Urothelium cell line (cell line): ENCODE data around the gene PRR33.
"Not testable (repeated sequence)": the region's sequence is repeated elsewhere in the genome, so short reads cannot be mapped to it uniquely, and the experiment has no call there.

ENCODE experiments used
- DNase-seq: peaks from one replicate; pipeline ENCODE4 v3.0.0; 2011; ENCODE audit warnings: low spot score, mixed read lengths
- FAIRE-seq: peaks from 2 replicates; lab custom pipeline; 2011; peaks lifted over from hg19 to GRCh38; lab: Jason Lieb, UNC

The PRR33 gene

DNA sequence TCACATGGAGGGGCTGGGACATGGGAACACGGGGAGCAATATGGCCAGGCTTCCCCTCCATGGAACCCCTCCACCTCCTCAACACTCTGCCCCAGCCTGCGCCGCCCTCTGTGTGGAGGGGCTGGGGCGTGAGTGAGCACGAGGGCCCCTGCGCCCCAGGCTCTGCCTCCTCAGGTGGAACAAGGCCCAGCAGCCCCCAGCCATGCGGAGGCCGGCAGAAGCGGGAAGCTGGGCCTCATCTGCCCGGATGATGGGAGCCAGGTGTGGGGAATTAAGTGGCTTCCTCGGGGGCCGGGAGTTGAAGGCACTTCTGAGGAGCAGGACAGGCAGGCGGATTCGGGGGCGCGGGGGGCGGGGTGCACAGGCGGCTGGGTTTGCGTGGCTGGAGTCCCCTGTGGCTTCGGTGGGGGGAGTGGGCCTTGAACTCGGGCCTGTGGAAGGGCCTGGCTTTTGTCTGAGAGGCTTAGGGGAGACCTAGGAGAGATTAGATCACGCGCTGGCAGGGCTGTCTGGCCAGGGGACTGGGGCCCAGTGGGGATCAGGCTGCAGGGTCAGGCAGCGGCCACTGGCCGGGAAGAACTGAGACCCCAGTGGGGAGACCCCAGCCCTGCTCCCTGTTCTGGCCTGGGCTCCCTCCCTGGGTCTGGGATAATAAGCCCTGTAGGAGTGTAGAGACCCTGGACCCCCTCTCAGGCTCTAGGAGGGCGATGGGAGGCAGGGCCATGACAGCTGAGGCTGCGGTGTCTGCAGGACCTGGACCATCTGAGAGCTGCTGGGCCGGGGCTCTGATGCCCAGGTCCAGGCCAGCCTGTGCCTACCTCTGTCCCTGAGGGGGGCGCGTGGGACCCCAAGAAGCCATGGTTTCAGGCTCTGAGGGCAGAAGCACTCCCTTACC lies 13.3 kb downstream of the PRR33 start:
- no peak for DNase-seq
- FAIRE-seq: no peak

DNA sequence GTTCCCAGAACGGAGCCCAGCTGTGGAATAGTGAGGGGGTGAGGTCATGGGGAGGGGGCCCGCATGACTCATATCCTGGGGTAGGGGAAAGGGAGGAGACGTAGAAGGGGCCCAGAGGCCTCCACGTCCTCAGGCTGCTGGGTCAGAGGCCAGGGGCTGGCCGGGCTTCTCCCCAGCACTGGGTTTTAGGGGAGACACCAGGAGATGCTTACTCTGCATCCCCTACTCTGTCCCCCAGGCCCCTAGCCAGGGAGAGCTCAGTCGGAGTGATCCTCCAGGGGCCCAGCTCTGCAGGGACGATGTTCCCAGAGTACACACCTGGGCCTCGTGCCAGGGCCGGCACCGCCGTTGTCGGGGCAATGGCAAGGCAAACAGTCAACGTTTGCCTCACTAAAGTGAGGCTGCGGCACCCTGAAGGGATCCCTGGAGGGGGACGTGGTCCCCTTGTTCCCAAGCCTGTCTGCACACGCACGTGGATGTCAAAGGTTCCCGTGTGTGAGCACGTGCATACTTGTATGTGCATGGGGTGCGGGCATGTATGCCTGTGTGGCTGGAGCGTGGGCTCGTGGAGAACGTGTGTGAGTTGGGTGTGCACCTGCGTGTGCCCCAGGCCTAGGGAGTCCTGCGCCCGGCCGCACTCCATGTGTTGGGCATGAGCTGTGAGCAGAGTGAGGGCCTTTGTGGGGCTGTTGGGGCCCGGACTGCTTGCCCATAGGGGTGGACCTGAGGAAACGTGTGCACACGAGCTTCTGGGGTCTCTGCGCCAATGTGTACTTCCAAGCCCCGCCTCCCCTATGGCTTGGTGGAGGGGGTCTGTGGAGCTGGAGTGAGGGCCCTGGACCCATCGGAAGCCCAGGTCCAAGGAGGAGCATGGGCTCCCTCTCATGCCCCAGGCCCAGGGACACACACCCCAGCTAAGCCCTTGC lies 14.2 kb downstream of the PRR33 start:
- FAIRE-seq: peak; percentile 74
- DNase-seq: peak; percentile 54

DNA sequence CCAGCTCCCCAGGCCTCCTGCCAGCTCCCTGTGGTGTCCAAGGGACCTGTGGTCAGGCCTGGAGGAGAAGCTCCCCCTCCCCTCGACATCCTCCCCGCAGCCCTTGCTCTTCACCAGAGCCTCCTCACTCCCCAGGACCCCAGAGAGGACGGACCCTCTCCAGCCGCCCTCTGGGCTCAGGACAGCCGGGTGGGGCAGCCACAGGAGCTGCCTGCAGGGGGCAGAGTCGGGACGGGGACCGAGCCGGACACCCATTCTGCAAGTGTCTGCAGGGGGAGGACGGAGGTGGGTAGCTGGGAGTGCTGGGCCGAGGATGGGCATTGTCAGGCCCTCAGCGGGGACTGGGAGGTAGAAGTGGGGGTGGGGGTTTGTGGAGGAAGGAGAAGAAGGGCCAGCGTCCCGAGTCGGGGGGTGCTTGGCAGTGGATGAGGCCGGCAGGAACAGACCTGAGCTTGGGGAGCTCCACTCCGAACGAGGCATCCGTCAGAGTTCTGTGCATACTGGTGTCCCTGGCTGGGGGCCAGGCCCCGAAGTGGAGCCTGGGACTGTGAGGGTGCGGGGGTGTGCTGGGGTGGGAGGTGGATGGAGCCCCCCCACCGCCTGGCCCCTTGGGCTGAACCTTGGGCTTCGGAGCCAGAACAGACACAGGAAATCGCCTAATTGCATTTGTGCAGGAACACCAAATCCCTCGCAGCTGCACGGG lies 15.2 kb downstream of the PRR33 start:
- peak; percentile 68 for DNase-seq
- FAIRE-seq: peak; percentile 93

DNA sequence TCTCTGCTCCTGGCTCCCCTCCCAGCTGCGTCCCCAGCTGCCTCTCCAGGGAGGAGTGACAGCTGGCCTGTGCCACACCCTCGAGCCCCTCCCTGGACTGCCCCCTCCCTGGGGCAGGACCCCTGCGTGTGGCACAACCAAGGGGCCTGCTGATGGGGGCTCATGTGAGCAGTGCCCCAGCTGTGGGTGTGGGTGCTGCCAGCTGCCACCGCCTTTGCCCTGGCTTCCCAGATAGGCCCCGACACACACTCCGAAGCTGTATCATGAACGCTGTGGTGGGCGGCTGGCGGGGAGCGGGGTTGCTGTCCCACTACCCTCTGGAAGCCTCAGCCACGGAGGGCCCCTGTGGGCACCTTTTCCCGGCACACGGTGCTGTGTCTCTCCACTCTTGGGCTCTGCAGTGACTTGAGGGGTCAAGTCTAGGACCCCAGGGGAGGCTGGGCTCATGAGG lies 15.8 kb downstream of the PRR33 start:
- not testable (repeated sequence) for FAIRE-seq, DNase-seq

DNA sequence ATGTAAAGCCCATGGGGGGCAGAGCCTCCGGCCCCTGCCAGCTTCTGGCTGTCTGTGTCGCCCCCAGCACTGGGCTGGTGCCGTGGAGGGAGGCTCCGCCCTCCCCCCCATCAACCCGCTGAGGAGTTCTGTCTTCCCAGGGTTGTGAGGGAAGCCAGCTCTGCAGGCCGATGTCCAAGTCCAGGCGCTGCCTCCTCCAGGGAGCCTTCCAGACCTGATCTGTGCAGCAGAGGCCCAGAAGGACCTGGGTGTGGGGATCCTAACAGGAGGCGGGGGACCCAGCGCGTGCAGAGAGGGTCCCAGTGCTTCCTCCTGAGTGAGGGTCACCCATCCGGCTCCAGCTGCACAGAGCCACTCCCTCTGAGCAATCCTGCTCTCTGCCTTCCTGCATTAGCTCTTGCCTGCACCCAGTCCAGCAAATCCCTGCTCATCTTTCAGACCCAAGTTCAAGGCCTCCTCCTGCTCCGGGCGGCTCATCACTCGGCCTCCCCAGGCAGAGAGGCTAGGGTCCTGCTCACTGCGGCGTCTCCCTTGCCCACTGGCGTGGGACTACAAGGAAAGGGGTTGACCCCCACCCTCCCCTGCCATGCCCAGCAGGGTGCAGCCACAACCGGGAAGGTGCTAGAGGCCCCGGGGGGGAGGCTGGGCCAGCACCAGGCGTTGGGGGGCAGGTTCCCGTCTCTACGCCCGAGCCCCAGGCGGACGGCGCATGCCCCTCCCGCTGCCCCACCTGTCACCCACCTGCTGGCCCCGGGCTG lies 16.4 kb downstream of the PRR33 start:
- no peak for FAIRE-seq
- no peak for DNase-seq

DNA sequence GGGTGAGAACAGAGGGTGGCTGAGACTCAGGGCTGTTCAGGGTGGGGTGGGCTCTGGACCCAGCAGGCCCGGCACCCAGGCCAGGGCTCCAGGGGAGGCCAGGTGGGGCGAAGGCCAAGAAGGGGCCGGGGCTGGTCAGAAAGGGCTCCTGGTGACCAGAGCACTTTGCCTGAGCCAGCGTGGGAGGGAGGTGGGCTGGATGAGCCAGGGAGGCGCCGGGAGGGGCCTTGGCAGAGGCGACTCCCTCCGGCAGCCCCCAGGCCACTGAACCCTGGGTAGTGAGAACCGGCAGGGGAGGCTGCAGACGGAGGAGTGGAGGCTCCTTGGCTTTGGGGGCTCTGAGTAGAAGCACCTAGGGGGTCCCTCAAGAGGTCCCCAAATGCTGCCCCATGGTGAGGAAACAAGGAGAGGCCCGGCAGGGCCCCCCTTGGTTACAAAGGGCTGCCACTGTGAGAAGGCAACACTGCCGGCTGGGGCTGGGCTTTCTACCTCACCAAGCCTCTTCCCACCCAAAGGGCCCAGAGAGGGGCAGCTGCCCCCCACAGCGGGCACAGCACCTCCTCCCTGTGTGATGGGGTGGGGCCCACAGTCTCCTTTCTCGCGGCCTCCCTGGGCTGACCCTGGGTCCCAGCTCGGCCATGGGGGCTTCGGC lies 17.1 kb downstream of the PRR33 start:
- FAIRE-seq, DNase-seq: not testable (repeated sequence)

DNA sequence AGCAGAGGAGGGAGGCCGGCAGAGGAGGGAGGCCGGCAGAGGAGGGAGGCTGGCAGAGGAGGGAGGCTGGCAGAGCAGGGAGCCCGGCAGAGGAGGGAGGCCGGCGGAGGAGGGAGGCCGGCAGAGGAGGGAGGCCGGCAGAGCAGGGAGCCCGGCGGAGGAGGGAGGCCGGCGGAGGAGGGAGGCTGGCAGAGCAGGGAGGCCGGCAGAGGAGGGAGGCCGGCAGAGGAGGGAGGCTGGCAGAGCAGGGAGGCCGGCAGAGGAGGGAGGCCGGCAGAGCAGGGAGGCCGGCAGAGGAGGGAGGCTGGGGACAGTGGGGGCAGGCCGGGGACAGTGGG lies 17.9 kb downstream of the PRR33 start:
- not testable (repeated sequence) for DNase-seq, FAIRE-seq

DNA sequence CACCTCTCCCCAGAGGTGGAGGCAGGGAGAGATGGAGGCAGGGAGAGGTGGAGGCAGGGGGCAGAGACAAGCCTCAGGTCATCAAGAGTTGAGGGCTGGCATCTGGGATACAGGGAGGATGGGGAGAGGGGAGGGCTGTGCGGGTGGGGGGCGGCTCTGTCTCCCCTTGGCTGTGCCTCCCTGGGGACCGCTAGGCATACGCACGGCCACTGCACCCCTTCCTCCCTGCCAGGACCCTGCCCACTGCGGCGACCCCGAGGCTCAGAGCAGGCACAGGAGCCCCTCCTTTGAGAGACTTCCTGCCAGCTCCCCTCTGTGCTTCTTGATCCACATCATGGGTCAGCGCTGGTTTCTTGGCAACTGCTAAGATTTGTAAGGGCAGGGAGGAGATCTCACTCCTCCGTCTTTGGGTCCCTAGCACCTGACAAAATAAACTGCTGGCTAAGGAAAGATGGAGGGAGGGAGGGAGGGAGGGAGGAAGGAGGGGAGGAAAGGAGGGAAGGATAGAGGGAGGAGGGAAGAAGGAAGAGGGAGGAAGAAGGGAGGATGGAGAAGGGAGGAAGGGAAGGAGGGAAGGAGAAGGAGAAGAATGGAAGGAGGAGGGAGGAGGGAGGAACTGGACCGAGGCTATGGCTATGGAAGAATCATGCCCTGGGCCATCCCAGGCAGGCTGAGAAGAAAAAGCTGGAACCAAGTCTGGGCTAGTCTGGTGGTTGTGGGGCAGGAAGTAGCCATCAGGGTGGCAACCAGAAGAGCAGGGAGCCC lies 18.5 kb downstream of the PRR33 start:
- DNase-seq: peak; percentile 23
- no peak for FAIRE-seq

DNA sequence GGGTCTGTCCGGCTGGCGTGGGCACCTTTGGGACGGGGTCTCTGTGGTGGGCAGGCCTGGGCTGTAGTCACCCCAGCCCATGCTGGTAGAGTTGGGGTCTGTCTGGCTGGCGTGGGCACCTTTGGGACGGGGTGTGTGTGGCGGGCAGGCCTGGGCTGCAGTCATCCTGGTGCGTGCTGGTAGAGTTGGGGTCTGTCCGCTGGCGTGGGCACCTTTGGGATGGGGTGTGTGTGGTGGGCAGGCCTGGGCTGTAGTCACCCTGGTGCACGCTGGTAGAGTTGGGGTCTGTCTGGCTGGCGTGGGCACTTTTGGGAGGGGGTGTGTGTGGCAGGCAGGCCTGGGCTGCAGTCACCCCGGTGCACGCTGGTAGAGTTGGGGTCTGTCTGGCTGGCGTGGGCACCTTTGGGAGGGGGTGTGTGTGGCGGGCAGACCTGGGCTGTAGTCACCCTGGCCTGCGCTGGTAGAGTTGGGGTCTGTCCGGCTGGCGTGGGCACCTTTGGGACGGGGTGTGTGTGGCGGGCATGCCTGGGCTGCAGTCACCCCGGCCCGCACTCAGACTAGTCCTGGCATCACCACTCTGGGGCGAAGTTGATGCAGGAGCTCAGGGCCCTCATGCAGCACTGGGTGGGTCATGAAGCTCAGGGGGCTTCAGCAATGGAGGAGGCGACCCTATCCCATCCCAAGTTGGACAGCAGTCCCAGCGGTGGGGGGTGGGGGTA lies 19.3 kb downstream of the PRR33 start:
- FAIRE-seq: no peak
- DNase-seq: no peak

DNA sequence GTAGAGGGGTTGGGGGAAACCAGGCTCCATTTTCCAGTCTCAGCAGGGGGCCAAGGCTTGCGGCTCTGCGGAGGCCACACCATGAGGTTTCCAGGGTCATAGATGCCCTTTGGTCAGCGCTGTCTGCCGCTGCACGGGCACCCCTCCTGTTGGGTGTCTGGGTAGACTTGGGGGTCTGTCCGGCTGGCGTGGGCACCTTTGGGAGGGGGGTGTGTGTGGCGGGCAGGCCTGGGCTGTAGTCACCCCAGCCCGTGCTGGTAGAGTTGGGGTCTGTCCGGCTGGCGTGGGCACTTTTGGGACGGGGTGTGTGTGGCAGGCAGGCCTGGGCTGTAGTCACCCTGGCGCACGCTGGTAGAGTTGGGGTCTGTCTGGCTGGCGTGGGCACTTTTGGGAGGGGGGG lies 20.2 kb downstream of the PRR33 start:
- FAIRE-seq: no peak

DNA sequence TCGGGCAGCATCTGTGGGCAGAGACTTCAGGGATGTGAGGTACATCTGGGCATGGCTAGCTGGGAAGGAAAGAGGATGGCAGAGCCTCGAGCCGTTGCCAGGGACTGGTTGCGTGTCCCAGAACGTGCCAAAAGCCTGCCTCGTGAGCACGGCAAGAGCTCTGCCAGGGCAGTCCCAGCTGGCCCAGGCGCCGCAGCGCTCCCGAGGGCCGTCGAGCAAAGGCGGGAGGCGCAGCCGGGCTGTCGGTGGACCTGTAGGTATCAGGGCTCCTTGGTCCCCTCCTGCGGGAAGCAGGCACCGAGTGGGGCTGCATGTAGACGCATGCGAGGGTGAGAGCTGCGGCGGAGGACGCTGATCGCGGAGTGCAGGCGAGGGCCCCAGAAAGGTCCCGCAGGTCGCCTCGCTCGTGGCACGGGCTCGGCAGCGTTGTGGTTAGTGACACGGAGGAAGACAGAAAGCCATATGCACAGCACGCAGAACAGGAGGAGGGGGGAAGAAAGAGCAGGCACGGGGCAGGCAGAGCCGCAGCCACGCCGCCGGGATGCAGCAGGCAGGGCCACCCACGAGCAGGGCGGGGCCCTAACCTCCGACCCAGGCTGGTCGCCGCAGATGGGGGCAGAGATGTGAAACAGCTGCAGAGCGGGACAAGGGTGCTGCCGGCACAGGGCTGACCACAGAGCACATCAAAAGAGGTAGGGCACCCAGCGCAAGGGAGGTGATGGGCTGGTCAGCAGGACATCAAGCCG lies 20.8 kb downstream of the PRR33 start:
- DNase-seq (peak; percentile 42), FAIRE-seq (no peak)

More for the DNA sequence above, 20.2 kb downstream of the PRR33 start:
- no peak for DNase-seq

DNA sequence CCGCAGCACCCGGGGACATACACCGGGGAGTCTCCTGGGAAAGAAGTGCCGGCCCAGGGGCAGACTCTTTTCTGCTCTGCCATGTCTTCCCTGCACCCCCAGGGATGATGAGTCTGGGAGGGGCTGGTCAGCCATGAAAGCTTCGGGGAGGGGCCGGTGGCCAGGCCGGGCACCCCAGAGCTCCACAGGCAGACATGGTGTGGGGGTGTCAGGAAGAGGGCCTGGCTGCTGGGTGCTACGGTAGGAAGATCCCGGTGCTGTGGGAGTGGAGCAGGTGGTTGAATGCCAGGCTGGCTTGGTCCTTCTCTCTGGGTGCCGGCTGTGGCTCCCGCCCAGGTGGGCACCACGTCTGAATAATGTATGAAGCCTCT lies 21.4 kb downstream of the PRR33 start:
- no peak for FAIRE-seq

DNA sequence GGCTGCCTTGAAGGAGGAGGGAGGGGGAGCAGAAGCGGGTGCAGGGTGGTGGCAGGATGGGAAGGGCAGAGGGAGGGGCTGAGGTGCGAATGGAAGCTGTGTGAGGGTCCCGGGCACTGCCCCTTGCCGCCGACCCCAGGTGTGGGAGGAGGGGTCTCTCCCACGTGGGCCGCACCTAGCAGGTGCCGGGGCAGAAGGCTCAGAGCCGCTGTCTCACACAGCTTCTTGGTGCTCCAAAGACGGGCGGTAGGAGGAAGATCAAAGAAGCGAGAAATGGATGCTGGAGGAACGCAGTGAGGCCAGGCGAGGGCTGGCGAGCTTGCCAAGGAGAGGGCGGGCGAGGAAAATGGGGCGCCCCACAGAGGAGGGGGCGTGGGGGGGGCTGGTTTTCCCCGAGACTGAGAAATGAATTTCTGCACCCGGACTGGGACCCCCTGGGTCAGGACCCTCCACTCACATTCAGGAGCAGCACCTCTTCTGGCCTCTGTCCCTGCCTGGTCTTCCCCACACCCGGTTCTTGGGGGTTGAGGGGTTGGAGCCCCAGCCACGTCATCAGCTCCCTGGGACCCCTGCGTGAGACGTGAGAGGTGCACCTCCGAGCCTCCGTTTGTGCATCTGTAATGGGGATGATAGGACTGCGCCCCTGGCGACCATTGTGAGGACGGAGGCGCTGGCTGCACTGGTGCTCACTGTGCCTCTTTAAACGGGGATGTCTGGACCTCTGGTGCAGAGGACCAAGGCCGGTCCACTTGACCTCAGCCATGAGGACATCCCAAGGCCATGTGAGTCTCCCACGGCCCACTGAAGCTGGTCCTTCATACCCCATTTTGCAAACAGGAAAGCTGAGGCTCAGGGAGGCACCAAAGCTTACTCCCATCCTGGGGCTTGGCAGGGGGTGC lies 22.0 kb downstream of the PRR33 start:
- DNase-seq (no peak), FAIRE-seq (no peak)

More for the DNA sequence above, 21.4 kb downstream of the PRR33 start:
- DNase-seq: no peak

DNA sequence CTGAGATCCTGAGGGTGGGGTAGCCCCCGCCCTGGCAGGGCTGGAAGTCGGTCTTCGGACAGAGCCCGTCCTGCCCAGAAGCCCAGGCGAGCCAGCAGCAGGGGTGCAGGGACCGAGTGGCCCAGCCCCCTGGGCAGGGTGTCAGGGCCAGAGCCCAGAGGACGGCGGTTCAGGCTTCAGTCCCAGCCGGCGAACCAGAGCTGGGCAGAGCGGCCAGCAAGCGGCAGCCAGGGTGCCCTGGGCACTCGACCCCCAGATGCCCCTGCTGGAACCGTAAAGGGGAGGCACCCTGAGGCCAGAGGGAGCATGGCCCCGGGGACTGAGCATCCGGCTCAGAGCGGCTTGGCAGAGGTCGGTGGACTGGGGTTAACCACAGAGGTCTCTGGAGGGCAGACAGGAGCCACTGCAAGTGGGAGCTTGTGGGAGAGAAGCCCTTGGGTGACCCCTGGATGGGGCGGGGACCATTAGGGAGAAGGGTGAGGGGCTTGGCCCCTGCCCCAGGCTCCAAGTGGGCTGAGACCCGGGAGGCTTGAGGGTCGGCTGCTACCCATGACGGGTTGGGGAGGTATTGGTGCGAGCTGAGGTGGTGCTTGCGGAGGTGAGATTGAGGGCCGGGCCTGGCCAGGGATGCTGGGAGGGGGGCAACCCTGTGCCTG lies 22.9 kb downstream of the PRR33 start:
- FAIRE-seq: no peak
- no peak for DNase-seq

DNA sequence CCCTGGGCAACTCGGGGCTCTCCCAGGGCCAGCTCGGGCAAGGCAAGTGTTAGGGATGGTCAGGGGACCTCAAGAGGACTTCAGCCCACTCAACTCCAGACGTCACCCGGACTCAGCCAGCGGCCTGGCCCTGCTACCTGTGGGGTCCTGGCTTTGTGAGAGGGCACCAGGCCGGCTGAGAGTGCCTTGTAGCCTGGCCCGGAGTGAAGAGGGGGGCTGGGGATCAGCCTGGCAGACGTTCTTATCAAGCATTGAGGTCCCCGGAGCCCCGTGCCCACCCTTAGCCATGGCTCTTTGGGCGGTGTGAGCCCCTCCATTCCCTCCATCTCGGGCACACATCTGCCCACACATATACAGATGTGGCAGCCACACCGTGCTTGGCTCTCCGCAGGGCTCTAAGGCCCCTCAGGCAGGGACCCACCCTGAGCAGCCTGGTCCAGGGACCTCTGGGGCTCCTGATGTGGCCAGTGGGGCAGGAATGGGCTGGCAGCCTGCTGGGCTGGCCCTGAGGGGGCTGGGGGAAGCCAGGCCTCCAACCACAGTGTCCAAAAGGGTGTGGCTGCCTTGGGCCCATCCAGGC lies 23.5 kb downstream of the PRR33 start:
- FAIRE-seq (no peak), DNase-seq (no peak)

DNA sequence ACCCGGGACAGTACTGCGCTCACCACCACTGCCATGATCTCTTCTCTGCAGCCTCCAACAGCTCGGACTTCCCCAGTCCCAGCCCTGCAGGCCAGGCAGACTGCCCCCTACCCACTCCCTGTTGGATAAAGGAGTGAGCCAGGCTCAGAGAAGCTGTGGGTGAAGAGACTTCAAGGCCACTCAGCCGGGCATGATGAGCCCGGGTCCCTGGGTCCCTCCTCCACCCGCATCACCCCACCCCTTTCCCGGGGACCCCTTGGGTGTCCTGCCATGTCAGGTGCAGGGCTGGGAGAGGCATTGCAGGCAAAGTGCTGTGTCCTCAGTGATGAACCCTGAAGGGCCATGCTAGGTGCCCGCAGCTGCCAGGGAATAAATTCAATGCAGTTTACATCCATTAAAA lies 24.3 kb downstream of the PRR33 start:
- DNase-seq: no peak
- no peak for FAIRE-seq
